H9 (cell line): ENCODE results near the gene MPPE1. TPM values are rescaled to one million over a fixed set of nuclear protein-coding genes. Genes with fewer than 3 reads are reported as not detected.

Experiments
- DNase-seq: peaks from one replicate; pipeline ENCODE4 v3.0.0-alpha.2; 2017
- H2AFZ ChIP-seq: one replicate; pipeline ENCODE4 v1.6.1; 2013; ENCODE audit warnings: mild to moderate bottlenecking, low read length, control low read depth, moderate library complexity
- H2AK5ac ChIP-seq: 2 replicates; pipeline ENCODE4 v1.6.1; 2013; ENCODE audit warnings: low read length, control low read depth, mixed read lengths; ENCODE audit not compliant: insufficient read length
- H2BK120ac ChIP-seq: one replicate; pipeline ENCODE4 v1.6.1; 2013; ENCODE audit warnings: low read depth, mild to moderate bottlenecking, low read length, control low read depth, inconsistent platforms; ENCODE audit not compliant: poor library complexity, severe bottlenecking
- H2BK12ac ChIP-seq: 2 replicates; pipeline ENCODE4 v1.6.1; 2013; ENCODE audit warnings: low read length, control low read depth, mixed read lengths, low read depth; ENCODE audit not compliant: insufficient read length
- H2BK15ac ChIP-seq: 2 replicates; pipeline ENCODE4 v1.6.1; 2013; ENCODE audit warnings: low read depth, low read length, control low read depth
- H2BK20ac ChIP-seq: one replicate; pipeline ENCODE4 v1.6.1; 2013; ENCODE audit warnings: low read depth, mild to moderate bottlenecking, low read length, control low read depth, inconsistent platforms; ENCODE audit not compliant: poor library complexity, severe bottlenecking
- H2BK5ac ChIP-seq: 2 replicates; pipeline ENCODE4 v1.6.1; 2013; ENCODE audit warnings: low read length, control low read depth, mixed read lengths; ENCODE audit not compliant: insufficient read length
- H3K14ac ChIP-seq: 2 replicates; pipeline ENCODE4 v1.6.1; 2013; ENCODE audit warnings: low read length, control low read depth; ENCODE audit not compliant: insufficient read depth
- H3K18ac ChIP-seq: 2 replicates; pipeline ENCODE4 v1.6.1; 2013; ENCODE audit warnings: low read depth, mild to moderate bottlenecking, mixed read lengths, low read length, control low read depth; ENCODE audit not compliant: insufficient read length
- H3K23ac ChIP-seq: 2 replicates; pipeline ENCODE4 v1.6.1; 2013; ENCODE audit warnings: low read length, control low read depth, mixed read lengths, low read depth; ENCODE audit not compliant: insufficient read length
- H3K23me2 ChIP-seq: 2 replicates; pipeline ENCODE4 v1.6.1; 2013; ENCODE audit warnings: low read depth, mild to moderate bottlenecking, mixed read lengths, low read length, control low read depth; ENCODE audit not compliant: insufficient read length, poor library complexity, severe bottlenecking
- H3K27ac ChIP-seq: 2 replicates; pipeline ENCODE4 v1.5.1; 2013; ENCODE audit warnings: low read length, control low read depth, mixed read lengths, low read depth; ENCODE audit not compliant: insufficient read length
- H3K27me3 ChIP-seq: 2 replicates; pipeline ENCODE4 v1.6.1; 2013; ENCODE audit warnings: low read length, control low read depth, inconsistent platforms; ENCODE audit not compliant: insufficient read depth
- H3K4ac ChIP-seq: 2 replicates; pipeline ENCODE4 v1.6.1; 2013; ENCODE audit warnings: low read depth, mild to moderate bottlenecking, control low read depth, inconsistent platforms, low read length, moderate library complexity
- H3K4me1 ChIP-seq: 2 replicates; pipeline ENCODE4 v1.6.1; 2013; ENCODE audit warnings: low read length, control low read depth, inconsistent platforms; ENCODE audit not compliant: insufficient read depth
- H3K4me2 ChIP-seq: 2 replicates; pipeline ENCODE4 v1.6.1; 2013; ENCODE audit warnings: low read length, control low read depth, mixed read lengths; ENCODE audit not compliant: insufficient read length, insufficient read depth
- H3K56ac ChIP-seq: 2 replicates; pipeline ENCODE4 v1.6.1; 2013; ENCODE audit warnings: low read depth, mild to moderate bottlenecking, mixed read lengths, low read length, control low read depth; ENCODE audit not compliant: insufficient read length
- H3K79me1 ChIP-seq: 2 replicates; pipeline ENCODE4 v1.6.1; 2013; ENCODE audit warnings: low read depth, mild to moderate bottlenecking, moderate library complexity, low read length, control low read depth, inconsistent platforms; ENCODE audit not compliant: insufficient read depth, poor library complexity, severe bottlenecking
- H3K79me2 ChIP-seq: 2 replicates; pipeline ENCODE4 v1.6.1; 2013; ENCODE audit warnings: low read length, control low read depth, inconsistent platforms; ENCODE audit not compliant: insufficient read depth
- H3K9ac ChIP-seq: 2 replicates; pipeline ENCODE4 v1.6.1; 2013; ENCODE audit warnings: low read length, control low read depth, mixed read lengths; ENCODE audit not compliant: insufficient read length; ENCODE audit errors: extremely low read depth
- H3K9me3 ChIP-seq: one replicate; pipeline ENCODE4 v1.6.1; 2013; ENCODE audit warnings: low read depth, low read length, inconsistent platforms; ENCODE audit not compliant: control insufficient read depth
- H3T11ph ChIP-seq: one replicate; pipeline ENCODE4 v1.6.1; 2013; ENCODE audit warnings: mild to moderate bottlenecking, low read length, control low read depth, inconsistent platforms
- H4K20me1 ChIP-seq: one replicate; pipeline ENCODE4 v1.6.1; 2013; ENCODE audit not compliant: control insufficient read depth, insufficient read length, insufficient read depth
- H4K5ac ChIP-seq: 2 replicates; pipeline ENCODE4 v1.6.1; 2013; ENCODE audit warnings: low read depth, mild to moderate bottlenecking, mixed read lengths, low read length, control low read depth; ENCODE audit not compliant: insufficient read length
- H4K8ac ChIP-seq: replicated peaks from 2 replicates; pipeline ENCODE4 v1.6.1; 2013; ENCODE audit warnings: low read length, control low read depth, mixed read lengths, low read depth; ENCODE audit not compliant: insufficient read length
- H4K91ac ChIP-seq: 2 replicates; pipeline ENCODE4 v1.6.1; 2013; ENCODE audit warnings: low read depth, mild to moderate bottlenecking, moderate library complexity, mixed read lengths, low read length, control low read depth; ENCODE audit not compliant: insufficient read length
- H3K27ac Mint-ChIP-seq, 3 experiments: 2 replicates in 2 of 3; 3 replicates in 1 of 3; pipeline ENCODE4 v1.8.0; 2020 to 2021; ENCODE audit warnings: mixed read lengths in 3 of 3, mild to moderate bottlenecking in 1 of 3, moderate library complexity in 1 of 3
- H3K27me3 Mint-ChIP-seq: 2 replicates; pipeline ENCODE4 v1.8.0; 2021; ENCODE audit warnings: low read depth, mild to moderate bottlenecking, moderate library complexity, mixed read lengths
- H3K36me3 Mint-ChIP-seq, 3 experiments: 2 replicates in 2 of 3; 3 replicates in 1 of 3; pipeline ENCODE4 v1.8.0; 2020 to 2021; ENCODE audit warnings: low read depth in 3 of 3, mixed read lengths in 3 of 3; ENCODE audit not compliant: insufficient read depth in 1 of 3
- H3K4me1 Mint-ChIP-seq, 2 experiments: 2 replicates each; pipeline ENCODE4 v1.8.0; 2020; ENCODE audit warnings: mixed read lengths in 2 of 2
- H3K4me3 Mint-ChIP-seq, 2 experiments: 2 replicates in 1 of 2; 3 replicates in 1 of 2; pipeline ENCODE4 v1.8.0; 2020 to 2021; ENCODE audit warnings: mild to moderate bottlenecking in 2 of 2, mixed read lengths in 2 of 2, moderate library complexity in 1 of 2
- H3K9me3 Mint-ChIP-seq, 2 experiments: 2 replicates in 1 of 2; 3 replicates in 1 of 2; pipeline ENCODE4 v1.8.0; 2020; ENCODE audit warnings: mild to moderate bottlenecking in 2 of 2, mixed read lengths in 2 of 2, moderate library complexity in 1 of 2
- WGBS: extraction: QIAGEN DNeasy Blood & Tissue Kit; methylation state at CpG from one replicate; pipeline ENCODE4 v1.1.7; 2013; ENCODE audit warnings: missing lambda C conversion rate, low lambda C conversion rate, mixed read lengths; ENCODE audit not compliant: insufficient read length; ENCODE audit errors: extremely low coverage; 5-methylcytosine and 5-hydroxymethylcytosine counted together
- total RNA-seq: library from RNA; stranded (reverse); gene quantifications from 2 replicates; pipeline ENCODE4 v1.2.1, GENCODE V29; 2021
- TF ChIP-seq, protein P1 (sequence below): fragments of 200-600 bp; sonication (generic); conservative IDR thresholded peaks from 3 replicates; pipeline ENCODE4 v1.8.0; 2021; ENCODE audit warnings: antibody characterized with exemption, mild to moderate bottlenecking

Gene MPPE1
- total RNA-seq, 1 experiment from 2014 or later, result 13.2 TPM

DNA sequence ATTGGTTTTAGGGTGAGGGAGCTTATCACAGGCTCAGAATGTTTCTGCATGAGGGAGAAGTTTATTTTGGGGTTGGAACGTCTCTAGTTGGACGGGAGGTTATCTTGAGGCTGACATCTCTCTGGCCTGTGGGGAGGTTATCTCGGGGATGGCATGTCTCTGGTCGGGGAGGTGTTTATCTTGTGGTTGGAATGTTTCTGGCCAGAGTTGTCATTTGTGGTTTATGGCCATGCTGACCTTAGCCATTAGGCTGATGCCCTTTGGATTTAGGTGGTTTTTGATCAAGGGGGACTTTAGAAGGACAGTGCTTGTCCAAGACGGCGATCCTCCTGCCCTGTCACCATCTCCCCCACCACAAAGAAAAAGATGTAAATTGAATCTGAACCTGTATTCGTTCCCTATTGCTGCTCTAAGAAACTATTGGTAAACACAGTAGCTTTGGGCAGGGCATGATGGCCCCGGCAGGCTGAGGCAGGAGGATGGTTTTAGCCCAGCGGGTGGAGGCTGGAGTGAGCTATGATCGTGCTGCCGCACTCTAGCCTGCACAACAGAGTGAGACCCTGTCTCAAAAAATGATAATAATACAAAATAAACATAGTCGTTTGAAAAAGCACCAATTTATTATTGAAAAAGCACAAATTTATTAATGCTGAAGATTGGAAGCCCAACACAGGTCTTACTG is 17.8 kb upstream of the MPPE1 start:
- peaks cover 0 to 2% (median 0%) of the 10 kb centered on the region in 3 experiments; a peak in 2 of 7 replicates for H3K36me3 Mint-ChIP-seq
- no peak overlapping the region for H2BK15ac ChIP-seq
- H3K4ac ChIP-seq, result no peak overlapping the region
- H2AFZ ChIP-seq, result no peak overlapping the region
- no peak overlapping the region for H4K5ac ChIP-seq
- no peak for DNase-seq
- H4K8ac ChIP-seq, result no peak overlapping the region
- H3K23me2 ChIP-seq, result no peaks in the 10 kb centered on the region
- no peak overlapping the region for H4K91ac ChIP-seq
- H2BK5ac ChIP-seq, result no peak overlapping the region
- no peak overlapping the region for H2AK5ac ChIP-seq
- no peak overlapping the region for H2BK12ac ChIP-seq
- no peak overlapping the region for H2BK20ac ChIP-seq
- no peak overlapping the region for H3K4me2 ChIP-seq
- H3K9ac ChIP-seq, result no peak overlapping the region
- H3K4me3 Mint-ChIP-seq, result no peak overlapping the region
- peaks cover 0 to 3% of the 10 kb centered on the region in 2 experiments; a peak in 2 of 5 replicates for H3K9me3 Mint-ChIP-seq
- H3K4me1 ChIP-seq, result peaks cover 2% of the 10 kb centered on the region; the same call in 1 of the 2 replicates
- no peak overlapping the region for H3K14ac ChIP-seq
- TF ChIP-seq, protein P1, sequence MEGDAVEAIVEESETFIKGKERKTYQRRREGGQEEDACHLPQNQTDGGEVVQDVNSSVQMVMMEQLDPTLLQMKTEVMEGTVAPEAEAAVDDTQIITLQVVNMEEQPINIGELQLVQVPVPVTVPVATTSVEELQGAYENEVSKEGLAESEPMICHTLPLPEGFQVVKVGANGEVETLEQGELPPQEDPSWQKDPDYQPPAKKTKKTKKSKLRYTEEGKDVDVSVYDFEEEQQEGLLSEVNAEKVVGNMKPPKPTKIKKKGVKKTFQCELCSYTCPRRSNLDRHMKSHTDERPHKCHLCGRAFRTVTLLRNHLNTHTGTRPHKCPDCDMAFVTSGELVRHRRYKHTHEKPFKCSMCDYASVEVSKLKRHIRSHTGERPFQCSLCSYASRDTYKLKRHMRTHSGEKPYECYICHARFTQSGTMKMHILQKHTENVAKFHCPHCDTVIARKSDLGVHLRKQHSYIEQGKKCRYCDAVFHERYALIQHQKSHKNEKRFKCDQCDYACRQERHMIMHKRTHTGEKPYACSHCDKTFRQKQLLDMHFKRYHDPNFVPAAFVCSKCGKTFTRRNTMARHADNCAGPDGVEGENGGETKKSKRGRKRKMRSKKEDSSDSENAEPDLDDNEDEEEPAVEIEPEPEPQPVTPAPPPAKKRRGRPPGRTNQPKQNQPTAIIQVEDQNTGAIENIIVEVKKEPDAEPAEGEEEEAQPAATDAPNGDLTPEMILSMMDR, result no peak
- no peak overlapping the region for H3K56ac ChIP-seq
- no peaks in the 10 kb centered on the region for H3K9me3 ChIP-seq
- no peak overlapping the region for H3T11ph ChIP-seq
- H3K27me3 Mint-ChIP-seq, result no peaks in the 10 kb centered on the region; the same call in 1 of the 2 replicates
- H3K79me1 ChIP-seq, result no peaks in the 10 kb centered on the region
- peaks cover 0 to 5% of the 10 kb centered on the region in 2 experiments; a peak in 2 of 4 replicates for H3K4me1 Mint-ChIP-seq
- H2BK120ac ChIP-seq, result no peak overlapping the region
- H3K23ac ChIP-seq, result no peak overlapping the region
- H3K27ac ChIP-seq, result no peak overlapping the region
- H4K20me1 ChIP-seq, result no peaks in the 10 kb centered on the region
- no peaks in the 10 kb centered on the region for H3K79me2 ChIP-seq
- H3K27ac Mint-ChIP-seq, result no peak overlapping the region; a peak in 1 of 7 replicates
- H3K18ac ChIP-seq, result no peak overlapping the region
- WGBS, result no CpG with 5 or more reads among the region's 12 CpGs
- H3K27me3 ChIP-seq, result no peaks in the 10 kb centered on the region
